Right ventricle myocardium inferior (tissue), 1 donor: Measurements from ENCODE around the gene GRHL1. TPM values are rescaled to one million over a fixed set of nuclear protein-coding genes. Genes with fewer than 3 reads are reported as not detected.
"Not testable (repeated sequence)": the region's sequence is repeated elsewhere in the genome, so short reads cannot be mapped to it uniquely, and the experiment has no call there.

ENCODE experiments used
- ATAC-seq: fragments of 200-7000 bp; cut with Tn5 transposase; one replicate; pipeline ENCODE4 v1.9.1; 2020; ENCODE audit warnings: mild to moderate bottlenecking, moderate library complexity
- DNase-seq: peaks from one replicate; pipeline ENCODE4 v3.0.0; 2021; ENCODE audit errors: missing footprints
- intact Hi-C: fragments of 100-400 bp; cut with DNase I; formaldehyde crosslinking; loops from one replicate; pipeline ENCODE4 v1.11.0; 2022
- total RNA-seq: library from RNA; stranded (reverse); fragmentation: NEBNext Ultra II Directional; extraction: Animal tissue kit (Norgen Biotek cat#: 25700); gene quantifications from one replicate; pipeline ENCODE4 v1.2.1, GENCODE V29; 2021
- donor health status: DM: no; HTN: yes; CAD: no; lungs with severe emphysema.

Gene GRHL1
- total RNA-seq, 1 donor from 2014 or later = 0.81 TPM

- DNase-seq = peak; percentile 88
- ATAC-seq = peak; percentile 66
- intact Hi-C loops = no loop called here
These were observed 77.7 kb downstream of the GRHL1 start for GRCh38 chr2:10028988-10029874.

DNA sequence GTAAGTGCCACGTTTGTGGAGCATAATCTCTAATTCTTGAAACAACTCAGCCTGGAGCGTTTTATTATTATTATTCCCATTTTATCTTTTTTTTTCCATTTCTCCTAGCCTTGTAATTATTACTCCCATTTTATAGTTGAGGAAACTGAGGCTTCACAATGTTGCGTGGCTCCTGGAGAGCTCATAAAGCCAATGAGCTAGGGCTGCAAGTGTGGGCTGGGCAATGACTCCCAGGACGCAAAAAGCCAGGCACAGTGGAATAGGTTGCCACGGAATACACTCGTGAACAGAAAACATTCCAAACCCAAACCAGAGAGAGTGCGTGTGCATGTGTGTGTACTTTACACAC is 78.4 kb downstream of the GRHL1 start:
- DNase-seq = no peak
- ATAC-seq = no peak
- intact Hi-C loops = no loop called here

DNA sequence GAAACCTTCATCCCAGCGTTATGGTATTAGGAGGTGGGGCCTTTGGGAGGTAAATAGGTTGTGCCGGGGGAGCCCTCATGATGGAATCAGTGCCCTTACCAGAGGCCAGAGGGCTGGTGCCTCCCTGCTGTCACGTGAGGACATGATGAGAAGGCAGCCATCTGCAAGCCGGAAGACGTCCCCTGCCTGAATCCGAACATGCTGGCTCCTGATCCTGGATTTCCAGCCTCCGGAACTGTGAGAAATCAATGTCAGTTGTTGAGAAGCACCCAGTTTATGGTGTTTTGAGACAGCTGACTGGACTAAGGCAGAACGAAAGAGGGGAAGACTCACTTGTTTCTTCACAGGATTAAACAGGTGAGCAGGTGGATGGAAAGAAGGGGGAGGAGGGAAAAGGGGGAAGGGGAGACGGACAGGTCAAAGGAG is 78.8 kb downstream of the GRHL1 start:
- intact Hi-C loops = no loop called here
- DNase-seq = peak; percentile 42

GRCh38 chr2:10030798-10031197 is 79.3 kb downstream of the GRHL1 start:
- intact Hi-C loops, ATAC-seq: not testable (repeated sequence)
- DNase-seq = peak; percentile 4

More for the DNA sequence above, 78.8 kb downstream of the GRHL1 start:
- no peak for ATAC-seq

DNA sequence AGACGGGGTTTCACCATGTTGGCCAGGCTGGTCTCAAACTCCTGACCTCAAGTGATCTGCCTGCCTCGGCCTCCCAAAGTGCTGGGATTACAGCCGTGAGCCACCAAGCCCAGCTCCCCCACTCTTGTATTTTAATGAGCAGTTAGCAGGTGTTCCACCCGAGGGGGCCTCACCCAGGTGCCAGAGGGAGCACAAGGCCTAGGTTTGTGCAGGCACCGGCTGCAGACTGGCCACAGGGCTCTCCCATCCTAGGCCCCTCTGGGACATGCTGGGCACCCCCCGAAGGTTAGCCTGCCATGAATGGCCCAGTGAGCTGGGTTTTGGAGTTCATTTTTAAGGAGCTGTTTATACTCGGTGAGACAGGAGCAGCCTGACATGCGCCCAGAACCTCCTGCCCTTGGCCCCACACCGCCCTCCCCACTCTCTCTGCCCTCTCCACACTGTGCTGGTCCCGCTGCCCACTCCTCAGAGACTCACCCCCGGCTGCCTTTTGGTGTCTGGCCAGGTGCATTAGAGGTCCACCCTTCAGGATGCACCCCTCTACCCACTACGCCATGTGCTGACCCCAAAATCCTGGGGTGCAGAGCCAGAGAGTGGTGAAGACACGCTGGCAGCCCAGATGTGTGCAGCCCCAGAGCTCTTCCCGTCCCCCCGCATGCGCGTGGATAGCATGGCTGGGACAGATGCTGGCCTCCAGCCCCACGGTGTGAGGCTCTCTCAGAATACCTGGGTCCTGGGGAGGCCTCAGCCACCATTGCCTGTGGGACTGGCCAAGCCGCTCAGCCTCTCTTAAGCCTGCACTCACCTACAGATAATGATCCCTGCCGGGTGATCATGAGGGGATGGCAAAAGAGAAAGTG is 80.6 kb downstream of the GRHL1 start:
- intact Hi-C loops = no loop called here
- no peak for ATAC-seq
- peak; percentile 50 for DNase-seq

- intact Hi-C loops = no loop called here
- DNase-seq (no peak), ATAC-seq (no peak)
These were observed 81.2 kb downstream of the GRHL1 start for GRCh38 chr2:10032746-10033105.

- intact Hi-C loops = no loop called here
- ATAC-seq (peak; percentile 1), DNase-seq (peak; percentile 64)
These were observed 81.9 kb downstream of the GRHL1 start for GRCh38 chr2:10033251-10034006.

GRCh38 chr2:10034333-10035052 is 83.0 kb downstream of the GRHL1 start:
- ATAC-seq (no peak), DNase-seq (no peak)
- intact Hi-C loops = loop anchor here (5.0 kb wide), 1 partner anchor 42 kb away; no protein-coding TSS in a partner anchor

GRCh38 chr2:10035053-10035422 is 83.5 kb downstream of the GRHL1 start:
- no peak for ATAC-seq
- DNase-seq = peak; percentile 57
- intact Hi-C loops = loop anchor here (5.0 kb wide), 1 partner anchor 43 kb away; no protein-coding TSS in a partner anchor

- DNase-seq (peak; percentile 35), ATAC-seq (peak; percentile 78)
- intact Hi-C loops = loop anchor here (5.0 kb wide), 1 partner anchor 43 kb away; no protein-coding TSS in a partner anchor
These were observed 84.1 kb downstream of the GRHL1 start for GRCh38 chr2:10035633-10036032.

- intact Hi-C loops = loop anchor here (5.0 kb wide), 1 partner anchor 44 kb away; no protein-coding TSS in a partner anchor
- ATAC-seq (peak; percentile 73), DNase-seq (peak; percentile 81)
These were observed 84.8 kb downstream of the GRHL1 start for GRCh38 chr2:10036095-10036884.

DNA sequence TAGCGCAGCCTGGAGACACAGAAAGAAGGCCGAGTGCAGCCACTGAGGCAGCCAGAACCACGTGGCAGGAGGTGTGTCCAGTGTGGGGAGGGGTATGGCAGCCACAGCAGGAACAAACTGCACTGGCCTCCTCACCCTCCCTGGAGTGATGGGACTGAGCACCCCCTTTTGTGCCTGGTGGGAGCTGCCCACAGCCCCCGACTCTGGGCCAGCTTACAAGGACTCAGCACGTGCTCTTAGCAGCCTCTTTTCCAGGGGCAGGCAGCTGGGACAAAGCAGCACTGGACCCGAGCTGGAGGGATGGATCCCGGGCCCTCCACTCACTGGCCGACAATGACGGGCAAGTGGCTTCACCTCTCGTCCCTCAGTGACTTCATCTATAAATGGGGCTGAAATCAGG is 86.6 kb downstream of the GRHL1 start:
- DNase-seq (peak; percentile 54), ATAC-seq (no peak)
- intact Hi-C loops = loop anchor here (5.0 kb wide), 1 partner anchor 46 kb away; no protein-coding TSS in a partner anchor

DNA sequence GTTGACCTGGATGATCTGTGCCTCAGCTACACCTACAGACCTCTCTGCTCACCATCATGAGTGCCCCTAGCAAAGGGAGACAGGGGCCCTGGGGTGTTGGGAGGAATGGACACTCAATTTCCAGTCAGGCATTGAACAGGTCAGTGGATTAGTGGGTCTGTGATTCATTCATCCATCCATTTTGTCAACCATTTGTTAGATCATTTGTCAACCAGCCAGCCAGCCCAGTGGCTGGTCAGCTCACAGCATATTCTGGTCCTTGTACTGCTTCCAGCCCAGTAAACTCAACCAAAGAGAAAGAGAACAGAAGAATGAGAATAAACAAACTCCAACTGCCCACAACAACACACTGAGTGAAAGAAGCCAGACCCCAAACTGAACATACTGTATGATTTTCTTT is 87.2 kb downstream of the GRHL1 start:
- ATAC-seq (no peak), DNase-seq (peak; percentile 18)
- intact Hi-C loops = loop anchor here (5.0 kb wide), 1 partner anchor 46 kb away; no protein-coding TSS in a partner anchor

DNA sequence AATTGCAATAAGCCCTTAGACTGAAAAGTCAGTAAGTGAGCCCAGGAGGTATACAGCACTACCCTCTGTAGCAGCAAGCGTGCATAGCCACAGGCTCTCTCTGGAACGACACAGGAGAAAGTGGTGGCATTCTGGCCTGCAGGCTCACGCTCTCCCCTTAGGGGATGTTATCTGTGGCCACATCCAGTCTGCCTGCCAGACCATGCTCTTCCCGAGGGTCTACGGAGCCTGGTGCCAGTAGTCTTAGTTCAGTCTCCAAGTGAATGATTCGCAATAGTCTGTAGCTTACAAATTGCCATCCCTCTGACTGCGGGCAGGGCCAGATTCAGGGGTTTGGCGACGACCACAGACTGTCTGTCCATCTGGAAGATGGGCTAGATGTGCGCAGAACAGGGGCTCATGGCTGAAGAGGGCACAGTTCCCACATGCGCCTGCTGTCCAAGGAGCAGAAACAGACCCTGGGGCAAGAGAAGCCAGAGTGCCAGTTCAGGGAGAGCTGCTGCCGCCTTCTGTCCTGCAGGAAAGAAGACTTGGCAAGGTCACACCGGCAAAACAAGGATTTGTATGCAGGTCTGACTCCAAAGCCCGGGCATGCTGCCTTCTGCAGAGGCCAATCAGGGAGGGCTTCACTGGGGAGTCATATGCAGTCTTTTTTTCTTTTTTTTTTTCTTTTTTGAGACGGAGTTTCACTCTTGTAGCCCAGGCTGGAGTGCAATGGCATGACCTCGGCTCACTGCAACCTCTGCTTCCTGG is 88.3 kb downstream of the GRHL1 start:
- intact Hi-C loops = loop anchor here (5.0 to 10.0 kb wide), 3 partner anchors 48 to 485 kb away; partner anchors contain the start of gene ADAM17
- DNase-seq (peak; percentile 81), ATAC-seq (no peak)

DNA sequence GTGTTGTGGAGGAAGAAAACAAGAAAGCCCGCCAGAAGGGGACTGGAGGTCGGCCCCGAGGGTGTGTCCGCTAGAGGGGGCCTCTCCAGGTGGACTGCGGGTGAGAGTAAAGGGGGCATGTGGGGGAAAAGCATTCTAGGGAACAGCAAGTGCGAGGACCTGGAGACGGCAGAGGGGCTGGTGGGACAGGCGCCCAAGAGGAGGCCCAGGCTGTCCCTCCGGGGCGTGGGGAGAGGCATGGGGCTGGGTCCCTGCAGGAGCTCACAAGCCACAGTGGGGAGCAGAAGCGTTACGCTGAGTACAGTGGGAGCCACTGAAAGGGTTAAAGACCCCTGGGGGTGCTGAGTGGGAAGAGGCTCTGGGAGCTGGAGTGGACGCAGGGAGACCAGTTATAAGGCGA is 90.2 kb downstream of the GRHL1 start:
- intact Hi-C loops = loop anchor here (2.0 to 10.0 kb wide), 3 partner anchors 33 to 487 kb away; partner anchors contain the start of gene ADAM17
- no peak for ATAC-seq
- DNase-seq = no peak
